GM20000 (cell line): ENCODE measurements around the gene ECSIT.
A peak's percentile ranks its signal among the peaks of the same experiment; 100 is the strongest.

Experiments
- DNase-seq: peaks from one replicate; pipeline ENCODE4 v3.0.0; 2012; ENCODE audit warnings: low spot score
- CTCF ChIP-seq: IDR thresholded peaks from 2 replicates; pipeline ENCODE4 v1.5.1; 2012; ENCODE audit warnings: mild to moderate bottlenecking, control low read depth; ENCODE audit errors: extremely low read depth, missing control alignments

The ECSIT gene

GRCh38 chr19:11555246-11555645 lies 26.3 kb upstream of the ECSIT start:
- DNase-seq, result no peak
- no peak for TF ChIP-seq CTCF

- no peak for TF ChIP-seq CTCF
- no peak for DNase-seq
Measured at GRCh38 chr19:11554160-11554559, 25.2 kb upstream of the ECSIT start.

- TF ChIP-seq CTCF, result no peak
- DNase-seq, result no peak
Measured at GRCh38 chr19:11552666-11553372, 23.9 kb upstream of the ECSIT start.

GRCh38 chr19:11551603-11552235 lies 22.8 kb upstream of the ECSIT start:
- DNase-seq, result no peak
- TF ChIP-seq CTCF, result peak; percentile 13

GRCh38 chr19:11550265-11550664 lies 21.3 kb upstream of the ECSIT start:
- TF ChIP-seq CTCF, result no peak
- no peak for DNase-seq

GRCh38 chr19:11549386-11549953 lies 20.5 kb upstream of the ECSIT start:
- peak; percentile 3 for DNase-seq
- TF ChIP-seq CTCF, result no peak
